IPS-18c (cell line): ENCODE measurements around the gene SEC14L3.
"Not testable (repeated sequence)": the region's sequence is repeated elsewhere in the genome, so short reads cannot be mapped to it uniquely, and the experiment has no call there.

ENCODE experiments used
- H3K4me3 ChIP-seq: 2 replicates; pipeline ENCODE4 v1.7.0; 2013; ENCODE audit warnings: low read depth, mild to moderate bottlenecking, low read length, moderate library complexity; ENCODE audit not compliant: insufficient read depth
- H3K9me3 ChIP-seq: one replicate; pipeline ENCODE4 v1.6.1; 2013; ENCODE audit warnings: mild to moderate bottlenecking, low read length, moderate library complexity; ENCODE audit not compliant: control insufficient read depth, insufficient read depth

SEC14L3 gene

DNA sequence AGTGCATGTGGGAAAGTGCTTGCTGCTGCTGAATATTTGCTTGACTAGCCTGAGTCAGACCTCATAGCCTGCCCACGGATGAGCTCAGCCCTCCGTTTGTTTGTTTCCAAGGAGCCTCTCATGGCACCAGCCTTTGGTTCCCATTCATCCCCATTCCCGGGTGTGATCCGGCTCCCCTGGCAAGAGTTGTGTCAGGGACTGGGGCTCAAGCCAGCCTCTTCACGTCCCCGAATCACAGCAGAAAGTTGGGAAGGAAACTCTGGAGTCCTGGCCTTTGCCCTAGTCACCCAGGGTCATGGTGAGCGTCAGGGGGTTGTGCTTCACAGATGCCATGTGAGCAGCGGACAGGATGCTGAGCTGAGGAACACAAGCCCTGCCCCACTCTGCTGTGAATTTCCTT, 13.8 kb downstream of the SEC14L3 start:
- Histone ChIP-seq H3K9me3 (no peaks in the 10 kb centered on the region), H3K4me3 (no peak overlapping the region)

DNA sequence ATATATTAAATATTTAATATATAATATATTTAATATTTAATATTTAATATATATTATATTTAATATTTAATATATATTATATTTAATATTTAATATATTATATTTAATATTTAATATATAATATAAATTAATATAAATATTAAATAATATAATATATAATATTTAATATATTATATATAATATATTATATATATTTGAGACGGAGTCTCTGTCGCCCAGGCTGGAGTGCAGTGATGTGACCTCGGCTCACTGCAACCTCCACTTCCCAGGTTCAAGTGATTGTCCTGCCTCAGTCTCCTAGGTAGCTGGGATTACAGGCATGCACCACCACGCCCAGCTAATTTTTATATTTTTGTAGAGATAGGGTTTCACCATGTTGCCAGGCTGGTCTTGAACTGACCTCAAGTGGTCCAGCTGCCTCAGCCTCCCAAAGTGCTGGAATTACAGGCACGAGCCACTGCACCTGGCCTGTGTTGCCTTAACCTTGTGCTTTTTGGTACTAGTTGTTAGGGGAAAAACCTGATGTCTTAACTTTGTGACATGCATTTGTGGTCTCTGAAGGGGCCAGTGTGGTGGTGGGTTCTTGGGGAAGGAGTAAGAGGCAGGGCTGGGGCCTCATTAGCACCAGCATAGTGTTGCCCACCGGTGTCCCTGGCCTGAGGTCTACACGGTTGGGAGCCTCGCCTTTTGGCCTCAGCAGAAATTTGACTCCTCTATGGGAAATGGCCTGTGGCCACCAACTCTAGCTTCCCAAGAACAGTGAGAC, 16.6 kb downstream of the SEC14L3 start:
- Histone ChIP-seq H3K4me3 (no peak overlapping the region), H3K9me3 (no peaks in the 10 kb centered on the region)

DNA sequence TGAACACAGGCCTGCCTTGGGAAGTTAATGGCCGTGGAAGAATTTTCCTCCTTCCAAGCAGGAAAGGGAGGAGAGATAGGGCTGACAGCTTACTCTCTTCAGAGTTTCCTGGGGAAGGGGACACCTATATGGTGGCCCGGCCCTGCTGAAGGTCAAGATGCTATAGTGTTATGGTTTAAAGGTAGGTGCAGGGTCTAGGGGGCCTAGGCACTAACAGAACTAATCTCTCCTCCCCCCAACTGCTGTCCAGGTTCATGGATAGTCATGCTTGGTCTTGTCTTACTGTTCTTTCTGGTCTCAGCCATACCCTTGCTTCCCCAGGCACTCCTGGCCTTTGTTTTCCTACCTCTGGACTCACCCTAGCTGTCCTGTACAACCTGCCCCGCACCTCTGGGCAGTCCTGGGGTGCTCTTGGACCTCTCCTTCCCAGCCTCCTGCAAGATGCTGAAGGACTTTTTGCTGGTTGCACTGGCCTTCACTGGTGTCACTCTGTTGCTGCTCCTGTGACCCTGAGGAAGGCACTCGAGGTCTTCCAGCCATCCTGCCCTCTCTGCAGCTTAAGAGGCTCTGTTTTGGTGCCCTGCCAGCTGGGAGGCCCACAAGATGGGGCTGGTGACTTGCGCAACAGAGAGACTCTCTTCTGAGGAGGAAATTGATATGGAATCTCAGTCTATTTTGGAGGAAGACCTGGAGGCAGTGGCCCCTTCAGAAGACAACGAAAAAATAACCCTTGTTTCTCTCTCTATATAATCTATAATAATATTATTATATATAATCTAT, 17.9 kb downstream of the SEC14L3 start:
- Histone ChIP-seq H3K9me3 (no peaks in the 10 kb centered on the region), H3K4me3 (no peak overlapping the region)

DNA sequence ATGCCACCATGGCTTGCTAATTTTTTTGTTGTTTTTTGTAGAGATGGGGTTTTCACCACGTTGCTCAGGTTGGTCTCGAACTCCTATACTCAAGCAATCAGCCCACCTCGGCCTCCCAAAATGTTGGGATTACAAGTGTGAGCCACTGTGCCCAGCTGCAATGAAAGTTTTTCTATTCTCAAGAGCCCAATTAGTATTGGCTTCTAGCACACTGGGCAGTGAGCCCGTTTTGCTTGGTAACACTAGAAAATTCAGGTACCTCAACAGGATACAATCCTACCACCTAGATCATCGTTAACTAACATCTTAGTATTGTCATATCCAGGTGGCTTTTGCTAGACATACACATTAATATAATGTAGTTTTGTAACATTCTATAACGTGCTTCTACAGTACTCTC, 19.0 kb downstream of the SEC14L3 start:
- Histone ChIP-seq H3K9me3 (no peaks in the 10 kb centered on the region), H3K4me3 (no peak overlapping the region)

DNA sequence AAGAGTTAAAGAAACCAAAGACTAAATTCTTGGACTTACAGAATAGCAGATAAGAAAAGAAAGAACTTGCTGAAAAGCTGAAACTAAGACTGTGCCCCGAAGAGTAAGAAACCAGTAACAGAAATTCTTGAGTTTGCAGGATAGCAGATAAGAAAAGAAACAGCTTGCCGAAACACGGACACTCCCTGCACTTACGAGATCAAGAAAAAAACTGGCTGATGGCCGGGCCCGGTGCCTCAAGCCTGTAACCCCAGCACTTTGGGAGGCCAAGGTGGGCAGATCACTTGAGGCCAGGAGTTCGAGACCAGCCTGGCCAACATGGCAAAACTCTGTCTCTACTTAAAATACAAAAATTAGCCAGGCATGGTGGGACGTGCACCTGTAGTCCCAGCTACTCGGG, 20.3 kb downstream of the SEC14L3 start:
- H3K4me3 ChIP-seq, result not testable (repeated sequence)

DNA sequence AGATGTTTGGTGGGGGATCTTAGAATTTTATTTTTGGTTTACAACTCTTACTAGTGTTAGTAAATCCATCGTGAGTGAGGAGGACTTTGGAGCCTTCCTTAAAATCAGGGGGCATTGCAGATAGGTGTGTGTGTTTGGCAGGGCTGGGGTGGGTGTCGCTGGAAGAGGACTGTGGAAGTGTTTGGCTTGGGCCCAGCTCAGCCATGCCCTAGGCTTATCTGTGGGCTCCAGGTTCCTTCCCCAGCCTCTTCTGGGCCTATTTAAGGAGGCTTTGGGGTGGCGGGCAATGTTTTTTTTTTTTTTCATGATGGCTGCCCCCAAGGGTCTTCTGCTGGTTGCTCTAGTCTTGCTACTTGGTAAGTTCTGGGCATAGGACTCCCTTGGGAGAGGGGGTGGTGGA, 24.2 kb downstream of the SEC14L3 start:
- Histone ChIP-seq H3K9me3 (no peaks in the 10 kb centered on the region), H3K4me3 (no peak overlapping the region)

More for the DNA sequence above, 20.3 kb downstream of the SEC14L3 start:
- H3K9me3 ChIP-seq, result not testable (repeated sequence)

DNA sequence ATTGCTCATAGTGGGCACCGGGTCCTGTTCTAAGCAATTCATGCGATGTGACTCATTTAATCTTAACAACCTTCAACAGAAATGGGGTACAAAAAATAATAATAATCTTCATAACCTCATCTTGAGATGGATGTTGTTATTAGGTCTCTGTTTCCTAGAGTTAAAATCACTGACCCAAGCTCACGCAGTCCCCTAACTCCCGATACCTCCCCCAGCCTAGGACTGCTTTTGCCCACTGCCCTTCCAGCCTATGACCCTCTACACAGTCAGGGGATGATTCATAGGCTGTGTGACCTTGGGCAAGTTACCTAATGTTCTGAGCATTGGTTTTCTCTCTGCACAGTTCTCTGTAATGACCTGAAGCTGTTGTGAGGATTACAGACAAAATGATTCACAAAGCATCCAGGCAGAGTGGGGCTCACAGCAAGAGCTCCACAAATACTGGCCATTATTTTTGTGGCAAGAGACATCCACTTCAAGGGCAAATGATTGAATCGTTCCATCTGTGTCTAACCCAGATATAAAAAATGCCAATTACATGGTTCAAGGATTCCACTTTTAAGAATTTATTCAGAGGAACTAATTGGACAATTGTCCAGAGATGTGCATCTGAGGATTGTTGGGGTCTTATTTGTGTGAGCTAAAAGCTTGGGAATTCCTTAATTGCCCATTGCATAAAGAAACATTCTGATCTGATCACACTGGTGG, 26.2 kb downstream of the SEC14L3 start:
- H3K4me3 ChIP-seq, result no peak overlapping the region
- H3K9me3 ChIP-seq, result no peaks in the 10 kb centered on the region

DNA sequence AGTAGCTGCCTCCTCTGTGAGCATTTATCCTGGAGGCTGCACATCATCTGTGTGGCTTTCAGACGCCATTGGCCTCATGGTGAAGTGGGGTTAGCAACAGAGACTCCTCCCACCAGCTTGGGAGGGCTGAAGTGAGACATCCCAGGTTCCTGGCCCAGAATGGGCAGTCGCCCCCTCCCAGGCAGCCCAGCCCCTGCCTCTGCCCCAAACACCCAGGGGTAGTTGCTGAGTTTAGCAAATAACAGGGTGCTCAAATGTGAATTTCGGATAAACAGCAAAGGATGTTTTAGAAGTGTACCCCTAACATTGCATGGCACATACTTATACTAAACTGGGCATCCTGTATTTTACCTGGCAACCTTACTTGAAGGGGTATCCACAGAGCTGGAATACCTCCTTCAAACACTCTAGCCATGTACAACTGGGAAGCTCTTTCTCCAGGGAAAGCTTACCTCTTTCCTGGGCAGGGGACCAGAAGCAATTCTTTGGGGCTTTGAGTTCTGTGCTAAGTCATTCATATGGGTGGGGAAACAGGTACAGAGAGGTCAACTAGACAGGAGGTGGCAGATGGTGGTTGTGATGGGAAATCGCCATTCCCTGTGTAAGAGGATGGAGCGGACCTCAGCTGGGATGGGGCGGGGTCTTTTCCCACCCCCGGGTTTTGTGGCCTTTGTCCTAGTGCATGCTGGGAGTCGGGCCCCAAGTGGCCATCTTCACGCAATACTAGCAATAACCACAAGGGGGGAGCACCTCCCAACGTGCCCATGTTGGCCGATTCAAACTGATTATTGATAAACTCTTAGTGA, 27.0 kb downstream of the SEC14L3 start:
- Histone ChIP-seq H3K4me3 (no peak overlapping the region), H3K9me3 (no peaks in the 10 kb centered on the region)

DNA sequence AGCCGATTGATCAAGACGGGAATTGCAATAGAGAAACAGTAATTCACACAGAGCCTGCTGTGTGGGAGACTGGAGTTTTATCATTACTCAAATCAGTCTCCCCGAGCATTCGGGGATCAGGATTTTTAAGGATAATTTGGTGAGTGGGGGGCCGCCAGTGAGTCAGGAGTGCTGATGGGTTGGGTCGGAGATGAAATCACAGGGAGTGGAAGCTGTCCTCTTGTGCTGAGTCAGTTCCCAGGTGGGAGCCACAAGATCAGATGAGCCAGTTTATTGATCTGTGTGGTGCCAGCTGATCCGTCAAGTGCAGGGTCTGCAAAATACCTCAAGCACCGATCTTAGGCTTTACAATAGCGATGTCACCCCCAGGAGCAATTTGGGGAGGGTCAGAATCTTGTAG, 30.7 kb downstream of the SEC14L3 start:
- H3K4me3 ChIP-seq, result no peak overlapping the region
- H3K9me3 ChIP-seq, result no peaks in the 10 kb centered on the region

DNA sequence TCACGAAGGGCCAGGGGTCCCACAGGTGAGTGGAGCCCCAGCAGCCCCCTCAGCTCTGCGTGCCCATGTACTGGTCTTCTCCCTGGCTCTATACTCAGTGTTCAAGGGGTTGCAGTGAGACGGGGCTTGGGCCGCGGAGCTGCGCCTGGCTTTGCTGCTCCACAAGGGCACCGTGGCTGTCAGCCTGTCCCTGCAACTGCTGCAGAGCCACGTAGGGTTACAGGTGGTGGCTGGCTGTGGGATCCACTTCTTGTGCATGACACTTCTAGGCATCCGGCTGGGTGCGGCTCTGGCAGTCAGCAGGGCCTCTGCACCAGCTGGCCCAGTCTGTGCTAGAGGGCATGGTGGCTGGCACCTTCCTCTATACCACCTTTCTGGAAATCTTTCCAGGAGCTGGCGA, 32.0 kb downstream of the SEC14L3 start:
- Histone ChIP-seq H3K9me3 (peaks cover 5% of the 10 kb centered on the region), H3K4me3 (no peak overlapping the region)

DNA sequence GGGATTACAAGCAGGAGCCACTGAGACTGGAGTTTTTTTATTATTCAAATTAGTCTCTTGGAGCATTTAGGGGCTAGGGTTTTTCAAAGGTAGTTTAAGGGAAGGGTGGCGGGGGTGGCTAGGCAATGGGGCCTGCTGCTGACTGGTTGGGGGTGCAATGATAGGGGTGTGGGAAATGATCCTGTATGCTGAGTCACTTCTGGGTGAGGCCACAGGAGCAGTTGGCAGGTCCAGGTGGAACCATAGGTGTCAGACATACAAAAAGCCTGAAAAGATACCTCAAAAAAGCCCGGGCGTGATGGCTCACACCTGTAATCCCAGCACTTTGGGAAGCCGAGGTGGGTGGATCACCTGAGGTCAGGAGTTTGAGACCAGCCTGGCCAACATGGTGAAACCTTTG, 32.6 kb downstream of the SEC14L3 start:
- Histone ChIP-seq H3K9me3 (peaks cover 5% of the 10 kb centered on the region), H3K4me3 (no peak overlapping the region)

DNA sequence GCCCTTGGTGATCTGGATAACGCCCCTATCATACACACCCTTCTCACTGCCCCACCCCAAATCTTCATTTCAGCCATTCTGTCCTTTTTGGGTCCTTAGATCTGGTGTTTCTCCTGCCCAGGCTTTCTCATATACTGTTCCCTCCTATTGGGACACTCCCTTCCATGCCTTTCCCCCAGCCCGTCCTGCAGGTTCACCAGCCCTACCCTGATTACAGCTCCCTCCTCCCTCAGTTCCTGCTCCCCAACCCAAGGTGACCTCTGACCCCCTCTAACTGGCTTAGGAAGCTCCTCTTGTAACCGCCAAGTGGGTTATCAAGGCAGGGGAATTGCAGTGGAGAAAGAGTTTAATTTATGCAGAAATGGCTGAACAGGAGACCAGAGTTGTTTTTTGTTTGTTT, 33.3 kb downstream of the SEC14L3 start:
- peaks cover 5% of the 10 kb centered on the region for H3K9me3 ChIP-seq
- no peak overlapping the region for H3K4me3 ChIP-seq

DNA sequence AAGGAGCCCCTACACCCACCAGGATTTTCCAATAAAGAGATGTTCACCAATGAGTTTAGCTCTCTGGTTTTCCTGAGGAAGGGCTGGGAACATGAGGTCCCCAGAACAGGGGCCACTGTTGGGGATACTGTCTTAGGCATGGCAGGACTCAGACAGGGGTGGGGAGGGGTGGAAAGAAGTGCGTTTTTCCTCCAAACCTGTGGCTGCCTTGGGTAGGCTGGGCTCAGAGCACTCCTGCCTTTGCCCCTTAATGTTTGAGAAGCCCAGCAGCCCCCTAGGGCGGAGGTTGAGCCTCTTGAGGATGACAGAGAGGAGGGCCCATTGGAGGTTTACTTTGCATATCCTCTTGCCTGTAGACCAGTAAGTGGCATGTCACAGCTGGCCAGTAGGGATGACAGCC, 35.6 kb downstream of the SEC14L3 start:
- H3K4me3 ChIP-seq, result no peak overlapping the region; the same call in 1 of the 2 replicates
- peaks cover 5% of the 10 kb centered on the region for H3K9me3 ChIP-seq

DNA sequence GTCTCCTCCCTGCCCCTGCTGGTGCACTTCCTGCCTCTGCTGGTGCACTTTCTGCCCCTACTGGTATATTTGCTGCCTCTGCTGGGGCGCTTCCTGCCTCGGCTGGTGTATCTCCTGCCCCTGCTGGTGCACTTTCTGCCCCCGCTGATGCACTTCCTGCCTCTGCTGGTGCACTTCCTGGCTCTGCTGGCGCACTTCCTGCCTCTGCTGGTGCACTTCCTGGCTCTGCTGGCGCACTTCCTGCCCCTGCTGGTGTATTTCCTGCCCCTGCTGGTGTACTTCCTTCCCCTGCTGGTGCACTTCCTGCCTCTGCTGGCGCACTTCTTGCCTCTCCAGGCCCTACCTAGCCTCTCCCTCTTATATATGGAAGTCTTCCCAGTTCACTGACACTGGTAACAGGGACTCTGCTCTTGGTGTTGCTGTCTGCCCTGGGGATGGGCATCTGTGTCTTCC, 36.1 kb downstream of the SEC14L3 start:
- Histone ChIP-seq H3K4me3 (no peak overlapping the region), H3K9me3 (peaks cover 5% of the 10 kb centered on the region)

DNA sequence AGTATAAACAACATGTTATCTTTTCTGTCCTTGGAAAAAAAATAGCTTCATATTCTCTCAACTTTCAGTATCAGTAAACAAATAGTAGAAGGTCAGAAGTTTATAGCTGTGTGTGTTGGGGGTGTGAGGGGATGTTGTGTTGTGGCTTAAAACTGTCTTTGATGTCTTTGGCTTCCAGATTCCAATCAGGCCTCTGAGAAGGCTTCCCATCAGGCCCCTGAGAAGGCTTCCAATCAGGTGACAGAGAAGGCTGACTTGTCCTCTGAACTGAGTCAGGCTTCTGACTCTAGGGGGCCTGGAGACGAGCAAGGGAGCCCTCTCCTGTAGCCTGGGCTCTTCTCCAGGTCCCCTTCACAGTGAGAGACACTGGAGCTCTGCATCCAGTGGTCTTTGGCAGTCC, 37.0 kb downstream of the SEC14L3 start:
- Histone ChIP-seq H3K9me3 (peaks cover 5% of the 10 kb centered on the region), H3K4me3 (no peak overlapping the region)

DNA sequence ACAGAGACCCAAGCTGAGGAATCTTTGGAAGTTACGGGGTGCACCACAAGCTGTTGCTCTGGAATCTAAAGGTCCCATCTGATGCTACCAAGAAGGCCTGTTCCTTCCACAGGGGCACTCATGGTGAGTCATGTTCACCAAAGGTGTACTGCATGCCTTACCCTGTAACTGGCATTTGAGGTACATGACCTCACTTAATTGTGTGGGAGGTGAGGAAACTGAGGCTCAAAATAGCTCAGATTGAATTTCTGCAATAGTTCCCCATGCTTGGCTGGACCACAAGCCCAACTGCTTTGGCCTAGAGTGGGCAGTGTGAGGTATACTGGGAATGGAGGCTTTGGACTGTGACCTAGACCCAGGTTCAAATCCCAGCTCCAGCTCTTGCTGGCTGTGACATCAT, 38.0 kb downstream of the SEC14L3 start:
- Histone ChIP-seq H3K4me3 (no peak overlapping the region), H3K9me3 (peaks cover 5% of the 10 kb centered on the region)

DNA sequence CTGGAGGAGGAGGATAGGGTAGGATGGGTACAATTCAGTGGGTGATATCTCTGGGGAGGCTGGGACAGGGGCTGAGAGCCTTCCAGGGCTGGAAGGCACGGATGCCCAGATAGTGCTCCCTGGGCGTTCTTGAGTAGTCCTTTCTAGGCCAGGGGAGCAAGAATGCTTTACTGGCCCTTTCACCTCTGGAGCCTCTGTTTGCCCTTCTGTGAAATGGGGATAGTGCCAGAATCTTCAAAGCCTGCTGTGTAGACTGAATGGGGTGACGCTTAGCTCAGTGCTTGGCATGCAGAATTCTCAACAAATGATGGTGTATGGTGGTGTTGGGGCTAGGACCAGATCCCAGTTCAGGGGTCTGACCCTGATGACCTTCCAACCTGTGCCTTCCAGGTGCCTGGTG, 38.6 kb downstream of the SEC14L3 start:
- Histone ChIP-seq H3K9me3 (peaks cover 5% of the 10 kb centered on the region), H3K4me3 (no peak overlapping the region)
